OCI-LY3 (cell line): ENCODE measurements around the gene BMP7.

Experiments
- EZH2phosphoT487 ChIP-seq: fragments of 200-600 bp; shearing (Covaris generic); IDR thresholded peaks from 2 replicates; pipeline ENCODE4 v1.6.1; 2018; ENCODE audit warnings: antibody characterized with exemption, mixed run types, low read depth
- TF ChIP-seq, protein P1 (sequence below): fragments of 200-600, 300-600 bp; sonication (generic); IDR thresholded peaks from 2 replicates; pipeline ENCODE4 v1.5.1; 2014; ENCODE audit warnings: antibody characterized with exemption, low read length, low read depth

- TF ChIP-seq, protein P1, sequence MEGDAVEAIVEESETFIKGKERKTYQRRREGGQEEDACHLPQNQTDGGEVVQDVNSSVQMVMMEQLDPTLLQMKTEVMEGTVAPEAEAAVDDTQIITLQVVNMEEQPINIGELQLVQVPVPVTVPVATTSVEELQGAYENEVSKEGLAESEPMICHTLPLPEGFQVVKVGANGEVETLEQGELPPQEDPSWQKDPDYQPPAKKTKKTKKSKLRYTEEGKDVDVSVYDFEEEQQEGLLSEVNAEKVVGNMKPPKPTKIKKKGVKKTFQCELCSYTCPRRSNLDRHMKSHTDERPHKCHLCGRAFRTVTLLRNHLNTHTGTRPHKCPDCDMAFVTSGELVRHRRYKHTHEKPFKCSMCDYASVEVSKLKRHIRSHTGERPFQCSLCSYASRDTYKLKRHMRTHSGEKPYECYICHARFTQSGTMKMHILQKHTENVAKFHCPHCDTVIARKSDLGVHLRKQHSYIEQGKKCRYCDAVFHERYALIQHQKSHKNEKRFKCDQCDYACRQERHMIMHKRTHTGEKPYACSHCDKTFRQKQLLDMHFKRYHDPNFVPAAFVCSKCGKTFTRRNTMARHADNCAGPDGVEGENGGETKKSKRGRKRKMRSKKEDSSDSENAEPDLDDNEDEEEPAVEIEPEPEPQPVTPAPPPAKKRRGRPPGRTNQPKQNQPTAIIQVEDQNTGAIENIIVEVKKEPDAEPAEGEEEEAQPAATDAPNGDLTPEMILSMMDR: no peak
- no peak for TF ChIP-seq EZH2phosphoT487
These were observed 41.8 kb downstream of the BMP7 start for GRCh38 chr20:57224641-57225138.
